H1 (cell line): Measurements from ENCODE around the gene CLPTM1L.

Source experiments
- CTCF ChIP-seq, 3 experiments: IDR thresholded peaks; 1 replicate in 2 of 3; 2 replicates in 1 of 3; pipeline versions ENCODE4 v1.5.1 to v1.6.1; 2011; ENCODE audit warnings: low read length in 3 of 3, mild to moderate bottlenecking in 3 of 3, inconsistent platforms in 2 of 3, low read depth in 1 of 3, moderate library complexity in 1 of 3; ENCODE audit not compliant: insufficient read depth in 1 of 3; ENCODE audit errors: control extremely low read depth in 1 of 3
- RFX5 ChIP-seq: IDR thresholded peaks from 2 replicates; pipeline ENCODE4 v1.6.1; 2011; ENCODE audit warnings: low read depth, low read length, improper control_type of control experiment, borderline replicate concordance

- TF ChIP-seq RFX5 (no peak), CTCF (IDR thresholded peaks at IDR 0.05; ENCODE audit: control extremely low read depth in 1 of 3, insufficient read depth in 1 of 3, low read depth in 1 of 3, low read length in 3 of 3) (no peak)
Measured at GRCh38 chr5:1325870-1326531, 18.9 kb downstream of the CLPTM1L start.
